Panc1 (cell line): ENCODE measurements around the gene TAPBPL. TPM values are rescaled to one million over a fixed set of nuclear protein-coding genes. Genes with fewer than 3 reads are reported as not detected.

ENCODE experiments used
- ATAC-seq: fragments of 200-7000 bp; cut with Tn5 transposase; 2 replicates; pipeline ENCODE4 v1.9.1; 2020; ENCODE audit warnings: mild to moderate bottlenecking, moderate library complexity
- BruUV-seq: library from RNA; stranded (reverse); fragments of 400-500 nt; replicated peaks from 2 replicates; lab custom pipeline; 2021; lab: Mats Ljungman, UMichigan
- CTCF ChIA-PET: fragments of 300-600 bp; sonication (Branson Sonifier 250); formaldehyde crosslinking; loops from one replicate; lab custom pipeline; 2022; ENCODE audit warnings: antibody characterized with exemption; lab: Charles Lee
- POLR2A ChIA-PET: fragments of 300-600 bp; sonication (Branson Sonifier 250); formaldehyde crosslinking; loops from one replicate; lab custom pipeline; 2022; ENCODE audit warnings: antibody characterized with exemption; lab: Charles Lee
- DNase-seq: peaks from one replicate; pipeline ENCODE4 v3.0.0-alpha.2; 2010; ENCODE audit warnings: low read depth, low spot score
- H3K27ac ChIP-seq: 2 replicates; pipeline ENCODE4 v1.5.1; 2011; ENCODE audit warnings: mild to moderate bottlenecking, low read length, inconsistent platforms
- H3K27me3 ChIP-seq: fragments of 200-500 bp; sonication (Bioruptor generic); 2 replicates; pipeline ENCODE4 v1.6.0; 2014; ENCODE audit warnings: low read length, inconsistent platforms; ENCODE audit not compliant: control insufficient read depth, insufficient read depth
- H3K36me3 ChIP-seq: fragments of 200-500 bp; sonication (Bioruptor generic); 2 replicates; pipeline ENCODE4 v1.5.1; 2014; ENCODE audit warnings: inconsistent platforms, mild to moderate bottlenecking, low read length, moderate library complexity; ENCODE audit not compliant: control insufficient read depth, insufficient read depth
- H3K4me1 ChIP-seq: 2 replicates; pipeline ENCODE4 v1.5.1; 2011; ENCODE audit warnings: inconsistent platforms, mild to moderate bottlenecking, low read length, moderate library complexity; ENCODE audit not compliant: control insufficient read depth, insufficient read depth
- H3K4me3 ChIP-seq, 2 experiments: 2 replicates each; pipeline ENCODE4 v1.5.1; 2011 to 2012; ENCODE audit warnings: low read depth in 2 of 2, low read length in 2 of 2, mild to moderate bottlenecking in 2 of 2, inconsistent platforms in 1 of 2, moderate library complexity in 1 of 2
- H3K9me3 ChIP-seq: fragments of 200-500 bp; sonication (Bioruptor generic); 2 replicates; pipeline ENCODE4 v1.5.1; 2014; ENCODE audit warnings: low read depth, mild to moderate bottlenecking, inconsistent platforms, low read length, moderate library complexity; ENCODE audit not compliant: control insufficient read depth, insufficient read depth
- CTCF ChIP-seq: fragments of 450-650 bp; IDR thresholded peaks from 2 replicates; pipeline ENCODE4 v1.5.1; 2017; ENCODE audit warnings: mild to moderate bottlenecking
- POLR2AphosphoS5 ChIP-seq: IDR thresholded peaks from 2 replicates; pipeline ENCODE4 v1.6.1; 2012; ENCODE audit warnings: mild to moderate bottlenecking, low read depth, low read length, moderate library complexity
- SIN3A ChIP-seq: IDR thresholded peaks from 2 replicates; pipeline ENCODE4 v1.6.1; 2012; ENCODE audit warnings: low read depth, mild to moderate bottlenecking, low read length, moderate library complexity, borderline replicate concordance; ENCODE audit not compliant: insufficient read depth
- TCF7L2 ChIP-seq: IDR thresholded peaks from 2 replicates; pipeline ENCODE4 v1.6.1; 2011; ENCODE audit warnings: mild to moderate bottlenecking, low read depth, low read length, inconsistent platforms
- in situ Hi-C: cut with HindIII; loops from 2 replicates; pipeline ENCODE4 v1.10.0; 2016; ENCODE audit warnings: low sequenced_read_pairs, low pct_unique_long_range_greater_than_20kb
- intact Hi-C: fragments of 100-400 bp; cut with micrococcal nuclease; formaldehyde crosslinking; loops from one replicate; pipeline ENCODE4 v1.10.0; 2022; ENCODE audit not compliant: unreplicated experiment
- total RNA-seq: library from RNA; stranded (reverse); gene quantifications from one replicate; pipeline ENCODE4 v1.2.1, GENCODE V29; 2021; ENCODE audit not compliant: unreplicated experiment
- TF ChIP-seq, protein P1 (sequence below), 2 experiments: IDR thresholded peaks; 2 replicates each; pipeline ENCODE4 v1.6.1; 2011 to 2012; ENCODE audit warnings: low read depth in 2 of 2, control low read depth in 1 of 2, low read length in 1 of 2, mild to moderate bottlenecking in 1 of 2, moderate library complexity in 1 of 2; ENCODE audit not compliant: insufficient read depth in 1 of 2

TAPBPL gene
- total RNA-seq, 1 experiment from 2014 or later: 7.8 TPM

DNA sequence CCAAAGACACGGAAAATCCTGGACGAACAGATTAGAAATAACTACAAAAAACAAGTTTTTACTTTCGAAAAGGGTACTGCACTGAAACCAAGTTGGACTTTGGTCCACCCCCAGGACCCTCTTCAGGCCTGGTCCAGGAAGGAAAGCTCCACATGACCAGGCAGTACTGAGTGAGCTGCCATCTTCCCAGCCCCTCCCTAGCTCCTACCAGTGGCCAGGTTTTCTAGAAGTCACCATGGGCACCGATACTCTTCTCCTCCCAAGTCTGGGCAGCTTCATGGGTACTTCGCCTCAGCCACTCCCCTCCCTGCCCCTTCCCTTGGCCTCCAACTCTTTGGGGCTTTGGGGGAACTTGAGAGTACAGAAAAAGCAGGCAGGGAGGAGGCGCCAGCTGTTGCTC, 12.0 kb downstream of the TAPBPL start:
- BruUV-seq: no TSS peak
- ATAC-seq: no peak
- ChIA-PET POLR2A (no interaction called here), CTCF (interaction anchor here (0.5 kb wide), 1 partner anchor 161 kb away, joined by 6 read pairs; no protein-coding TSS in a partner anchor)
- in situ Hi-C loops (no loop called here), intact Hi-C loops (no loop called here)
- Histone ChIP-seq H3K9me3 (no peaks in the 10 kb centered on the region), H3K27me3 (no peaks in the 10 kb centered on the region), H3K36me3 (no peaks in the 10 kb centered on the region; the same call in 1 of the 2 replicates), H3K4me1 (peaks cover 3% of the 10 kb centered on the region; the same call in 1 of the 2 replicates), H3K4me3 (no peak overlapping the region), H3K27ac (no peak overlapping the region)
- TF ChIP-seq, protein P1, sequence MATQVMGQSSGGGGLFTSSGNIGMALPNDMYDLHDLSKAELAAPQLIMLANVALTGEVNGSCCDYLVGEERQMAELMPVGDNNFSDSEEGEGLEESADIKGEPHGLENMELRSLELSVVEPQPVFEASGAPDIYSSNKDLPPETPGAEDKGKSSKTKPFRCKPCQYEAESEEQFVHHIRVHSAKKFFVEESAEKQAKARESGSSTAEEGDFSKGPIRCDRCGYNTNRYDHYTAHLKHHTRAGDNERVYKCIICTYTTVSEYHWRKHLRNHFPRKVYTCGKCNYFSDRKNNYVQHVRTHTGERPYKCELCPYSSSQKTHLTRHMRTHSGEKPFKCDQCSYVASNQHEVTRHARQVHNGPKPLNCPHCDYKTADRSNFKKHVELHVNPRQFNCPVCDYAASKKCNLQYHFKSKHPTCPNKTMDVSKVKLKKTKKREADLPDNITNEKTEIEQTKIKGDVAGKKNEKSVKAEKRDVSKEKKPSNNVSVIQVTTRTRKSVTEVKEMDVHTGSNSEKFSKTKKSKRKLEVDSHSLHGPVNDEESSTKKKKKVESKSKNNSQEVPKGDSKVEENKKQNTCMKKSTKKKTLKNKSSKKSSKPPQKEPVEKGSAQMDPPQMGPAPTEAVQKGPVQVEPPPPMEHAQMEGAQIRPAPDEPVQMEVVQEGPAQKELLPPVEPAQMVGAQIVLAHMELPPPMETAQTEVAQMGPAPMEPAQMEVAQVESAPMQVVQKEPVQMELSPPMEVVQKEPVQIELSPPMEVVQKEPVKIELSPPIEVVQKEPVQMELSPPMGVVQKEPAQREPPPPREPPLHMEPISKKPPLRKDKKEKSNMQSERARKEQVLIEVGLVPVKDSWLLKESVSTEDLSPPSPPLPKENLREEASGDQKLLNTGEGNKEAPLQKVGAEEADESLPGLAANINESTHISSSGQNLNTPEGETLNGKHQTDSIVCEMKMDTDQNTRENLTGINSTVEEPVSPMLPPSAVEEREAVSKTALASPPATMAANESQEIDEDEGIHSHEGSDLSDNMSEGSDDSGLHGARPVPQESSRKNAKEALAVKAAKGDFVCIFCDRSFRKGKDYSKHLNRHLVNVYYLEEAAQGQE (IDR thresholded peaks at IDR 0.05; ENCODE audit: insufficient read depth in 1 of 2, low read depth in 2 of 2, low read length in 1 of 2): no peak
- no peak for TF ChIP-seq SIN3A
- TF ChIP-seq CTCF: no peak
- no peak for TF ChIP-seq POLR2AphosphoS5
- no peak for TF ChIP-seq TCF7L2
- no peak for DNase-seq

DNA sequence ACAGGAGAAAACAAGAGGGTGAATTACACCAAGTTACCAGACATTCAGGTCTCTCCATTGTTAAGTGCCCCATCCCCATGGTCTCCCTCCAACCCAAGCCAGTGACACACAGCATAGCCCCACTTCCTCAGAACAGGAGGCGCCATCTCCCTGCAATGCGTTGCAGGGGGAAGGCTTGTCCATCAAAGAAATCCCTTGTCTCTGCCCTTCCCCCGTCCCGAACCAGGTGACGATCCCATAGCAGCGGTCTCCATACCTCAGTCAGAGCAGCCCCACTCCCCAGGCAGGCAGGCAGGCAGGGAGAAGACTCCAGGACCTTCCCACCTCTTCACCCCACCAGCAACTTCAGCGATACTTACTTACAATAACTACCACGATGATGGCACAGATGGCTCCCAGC, 12.7 kb downstream of the TAPBPL start:
- ATAC-seq (no peak), DNase-seq (no peak)
- Histone ChIP-seq H3K4me3 (no peak overlapping the region), H3K9me3 (no peaks in the 10 kb centered on the region), H3K27ac (no peak overlapping the region), H3K27me3 (no peaks in the 10 kb centered on the region), H3K36me3 (no peaks in the 10 kb centered on the region; the same call in 1 of the 2 replicates), H3K4me1 (peaks cover 9% of the 10 kb centered on the region)
- POLR2A ChIA-PET: no interaction called here
- intact Hi-C loops (no loop called here), in situ Hi-C loops (no loop called here)
- TF ChIP-seq POLR2AphosphoS5 (no peak), TCF7L2 (no peak), CTCF (no peak), SIN3A (no peak)
- TF ChIP-seq, protein P1 (IDR thresholded peaks at IDR 0.05; ENCODE audit: insufficient read depth in 1 of 2, low read depth in 2 of 2, low read length in 1 of 2): no peak
- BruUV-seq: no TSS peak
- CTCF ChIA-PET: interaction anchor here (1.2 to 1.5 kb wide), 2 partner anchors 25 to 138 kb away, joined by 4 to 7 read pairs; no protein-coding TSS in a partner anchor
